HL-60 (cell line): ENCODE data around the gene OGFOD2.

Source experiments
- POLR2AphosphoS5 ChIP-seq: IDR thresholded peaks from 2 replicates; pipeline ENCODE4 v1.6.1; 2012; ENCODE audit warnings: low read depth
- TF ChIP-seq, protein P1 (sequence below): IDR thresholded peaks from one replicate; pipeline ENCODE4 v1.5.1; 2011; ENCODE audit warnings: low read length, control low read depth, inconsistent platforms; ENCODE audit not compliant: insufficient read depth
- TF ChIP-seq, protein P2 (sequence below): IDR thresholded peaks from 2 replicates; pipeline ENCODE4 v1.6.1; 2012; ENCODE audit warnings: low read depth; ENCODE audit not compliant: insufficient replicate concordance

- TF ChIP-seq, protein P1, sequence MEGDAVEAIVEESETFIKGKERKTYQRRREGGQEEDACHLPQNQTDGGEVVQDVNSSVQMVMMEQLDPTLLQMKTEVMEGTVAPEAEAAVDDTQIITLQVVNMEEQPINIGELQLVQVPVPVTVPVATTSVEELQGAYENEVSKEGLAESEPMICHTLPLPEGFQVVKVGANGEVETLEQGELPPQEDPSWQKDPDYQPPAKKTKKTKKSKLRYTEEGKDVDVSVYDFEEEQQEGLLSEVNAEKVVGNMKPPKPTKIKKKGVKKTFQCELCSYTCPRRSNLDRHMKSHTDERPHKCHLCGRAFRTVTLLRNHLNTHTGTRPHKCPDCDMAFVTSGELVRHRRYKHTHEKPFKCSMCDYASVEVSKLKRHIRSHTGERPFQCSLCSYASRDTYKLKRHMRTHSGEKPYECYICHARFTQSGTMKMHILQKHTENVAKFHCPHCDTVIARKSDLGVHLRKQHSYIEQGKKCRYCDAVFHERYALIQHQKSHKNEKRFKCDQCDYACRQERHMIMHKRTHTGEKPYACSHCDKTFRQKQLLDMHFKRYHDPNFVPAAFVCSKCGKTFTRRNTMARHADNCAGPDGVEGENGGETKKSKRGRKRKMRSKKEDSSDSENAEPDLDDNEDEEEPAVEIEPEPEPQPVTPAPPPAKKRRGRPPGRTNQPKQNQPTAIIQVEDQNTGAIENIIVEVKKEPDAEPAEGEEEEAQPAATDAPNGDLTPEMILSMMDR: no peak
- TF ChIP-seq POLR2AphosphoS5: no peak
- TF ChIP-seq, protein P2, sequence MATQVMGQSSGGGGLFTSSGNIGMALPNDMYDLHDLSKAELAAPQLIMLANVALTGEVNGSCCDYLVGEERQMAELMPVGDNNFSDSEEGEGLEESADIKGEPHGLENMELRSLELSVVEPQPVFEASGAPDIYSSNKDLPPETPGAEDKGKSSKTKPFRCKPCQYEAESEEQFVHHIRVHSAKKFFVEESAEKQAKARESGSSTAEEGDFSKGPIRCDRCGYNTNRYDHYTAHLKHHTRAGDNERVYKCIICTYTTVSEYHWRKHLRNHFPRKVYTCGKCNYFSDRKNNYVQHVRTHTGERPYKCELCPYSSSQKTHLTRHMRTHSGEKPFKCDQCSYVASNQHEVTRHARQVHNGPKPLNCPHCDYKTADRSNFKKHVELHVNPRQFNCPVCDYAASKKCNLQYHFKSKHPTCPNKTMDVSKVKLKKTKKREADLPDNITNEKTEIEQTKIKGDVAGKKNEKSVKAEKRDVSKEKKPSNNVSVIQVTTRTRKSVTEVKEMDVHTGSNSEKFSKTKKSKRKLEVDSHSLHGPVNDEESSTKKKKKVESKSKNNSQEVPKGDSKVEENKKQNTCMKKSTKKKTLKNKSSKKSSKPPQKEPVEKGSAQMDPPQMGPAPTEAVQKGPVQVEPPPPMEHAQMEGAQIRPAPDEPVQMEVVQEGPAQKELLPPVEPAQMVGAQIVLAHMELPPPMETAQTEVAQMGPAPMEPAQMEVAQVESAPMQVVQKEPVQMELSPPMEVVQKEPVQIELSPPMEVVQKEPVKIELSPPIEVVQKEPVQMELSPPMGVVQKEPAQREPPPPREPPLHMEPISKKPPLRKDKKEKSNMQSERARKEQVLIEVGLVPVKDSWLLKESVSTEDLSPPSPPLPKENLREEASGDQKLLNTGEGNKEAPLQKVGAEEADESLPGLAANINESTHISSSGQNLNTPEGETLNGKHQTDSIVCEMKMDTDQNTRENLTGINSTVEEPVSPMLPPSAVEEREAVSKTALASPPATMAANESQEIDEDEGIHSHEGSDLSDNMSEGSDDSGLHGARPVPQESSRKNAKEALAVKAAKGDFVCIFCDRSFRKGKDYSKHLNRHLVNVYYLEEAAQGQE: no peak
Observed at GRCh38 chr12:122934722-122935121, 40.3 kb upstream of the OGFOD2 start.
